Hematopoietic multipotent progenitor cell treated with erythropoietin and hydrocortisone succinate and interleukin-3 and kit ligand, for 8 days (in vitro differentiated cells): ENCODE results near the gene SLC30A2.

Experiments
- DNase-seq: peaks from one replicate; pipeline ENCODE4 v3.0.0-alpha.2; 2015

The SLC30A2 gene

GRCh38 chr1:26037904-26038303, 8.0 kb downstream of the SLC30A2 start:
- no peak for DNase-seq

GRCh38 chr1:26036756-26037281, 9.1 kb downstream of the SLC30A2 start:
- DNase-seq = no peak

- peak; percentile 66 for DNase-seq
Observed at GRCh38 chr1:26035959-26036755, 9.8 kb downstream of the SLC30A2 start.

- DNase-seq = peak; percentile 93
Observed at GRCh38 chr1:26035203-26035958, 10.5 kb downstream of the SLC30A2 start.

GRCh38 chr1:26034504-26035202, 11.3 kb downstream of the SLC30A2 start:
- DNase-seq = peak; percentile 9

GRCh38 chr1:26032656-26033357, 13.1 kb downstream of the SLC30A2 start:
- DNase-seq = no peak

DNA sequence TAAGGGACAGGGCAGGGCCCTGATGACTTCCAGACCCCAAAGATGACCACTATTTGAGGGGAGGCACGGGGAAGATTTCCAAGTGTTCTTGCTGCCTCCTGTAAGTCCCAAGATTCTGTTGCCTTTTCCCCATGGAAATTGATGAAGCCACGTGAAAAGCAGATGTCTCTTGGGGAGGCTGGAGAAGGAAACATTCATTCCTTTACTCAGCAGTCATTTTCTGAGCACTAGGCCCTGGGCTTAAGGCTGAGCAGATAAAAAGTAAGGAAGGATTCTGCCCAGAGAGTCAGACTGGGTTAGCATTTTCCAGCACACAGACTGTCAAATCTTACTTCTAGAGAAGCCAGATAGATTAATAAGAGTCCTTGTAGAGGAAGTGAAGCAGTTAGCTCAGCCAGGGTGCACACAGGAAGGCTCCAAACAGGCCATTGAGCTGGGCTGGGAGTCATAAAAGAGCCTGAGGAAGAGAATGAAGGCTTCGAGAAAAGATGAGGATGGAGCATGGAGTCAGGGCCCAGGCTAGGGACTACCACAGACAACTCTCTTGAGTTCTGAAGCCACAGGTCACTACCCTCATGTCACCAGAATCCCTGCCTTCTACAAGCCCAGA, 14.2 kb downstream of the SLC30A2 start:
- no peak for DNase-seq

- no peak for DNase-seq
Observed at GRCh38 chr1:26031196-26031595, 14.7 kb downstream of the SLC30A2 start.

DNA sequence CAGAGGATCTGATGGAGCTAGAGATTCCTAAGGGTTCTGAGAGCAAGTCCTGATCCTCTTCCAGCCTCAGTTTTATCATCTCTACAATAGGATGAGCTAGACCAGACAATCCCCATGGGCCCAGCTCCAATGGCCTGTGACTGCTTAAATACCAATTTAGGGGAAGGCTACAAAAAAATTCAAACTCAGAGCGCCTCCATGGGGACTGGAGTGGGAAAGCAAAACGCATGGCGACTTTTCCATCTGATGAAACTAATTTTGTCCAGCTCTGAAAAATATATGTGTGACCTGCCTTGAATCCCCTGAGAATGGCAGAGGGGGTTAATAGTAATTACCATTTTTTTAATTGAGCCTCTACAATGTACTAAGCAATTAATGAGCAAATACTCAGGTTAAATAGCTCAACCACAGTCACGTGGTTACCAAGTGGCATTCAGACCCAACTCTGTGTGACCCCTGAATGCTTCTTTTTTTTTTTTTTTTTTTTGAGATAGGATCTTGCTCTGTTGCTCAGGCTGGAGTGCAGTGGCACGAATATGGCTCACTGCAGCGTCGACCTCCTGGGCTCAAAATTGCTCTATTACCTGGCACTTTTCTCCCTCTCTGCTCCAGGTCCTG, 15.9 kb downstream of the SLC30A2 start:
- DNase-seq = peak; percentile 24

DNA sequence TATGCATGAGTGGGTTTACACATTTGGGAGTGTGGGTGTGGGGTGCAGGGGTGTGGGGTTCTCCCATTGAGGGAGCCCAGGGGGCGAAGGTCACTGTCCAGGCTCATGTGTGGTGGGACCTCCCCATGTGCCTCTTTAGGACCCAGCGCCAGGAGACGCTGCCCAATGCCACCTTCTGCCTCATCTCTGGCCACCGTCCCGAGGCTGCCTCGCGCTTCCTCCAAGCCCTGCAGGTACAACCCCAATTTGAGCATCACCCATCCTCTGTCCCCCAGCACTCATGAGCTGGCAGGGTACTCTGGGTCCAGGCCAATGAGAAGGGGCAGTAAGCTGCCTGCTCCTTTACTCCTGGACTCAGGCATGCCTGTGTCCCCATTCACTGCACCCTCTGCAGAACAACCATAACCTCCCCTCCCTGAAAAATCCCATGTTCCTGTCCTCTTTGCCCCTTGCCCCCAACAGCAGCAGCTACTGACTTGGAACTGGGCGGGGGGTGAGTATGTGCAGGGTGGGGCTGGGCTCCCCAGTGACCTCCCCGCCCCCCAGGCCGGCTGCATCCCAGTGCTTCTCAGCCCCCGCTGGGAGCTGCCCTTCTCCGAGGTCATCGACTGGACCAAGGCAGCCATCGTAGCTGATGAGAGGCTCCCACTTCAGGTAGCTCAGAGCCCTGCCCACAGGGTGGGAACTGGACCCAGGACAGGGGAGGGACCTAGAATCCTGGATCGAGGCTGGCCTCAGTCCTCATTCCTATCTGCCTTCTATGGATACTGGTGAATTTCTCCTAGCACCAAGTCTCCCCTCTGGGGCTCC, 16.7 kb downstream of the SLC30A2 start:
- no peak for DNase-seq

DNA sequence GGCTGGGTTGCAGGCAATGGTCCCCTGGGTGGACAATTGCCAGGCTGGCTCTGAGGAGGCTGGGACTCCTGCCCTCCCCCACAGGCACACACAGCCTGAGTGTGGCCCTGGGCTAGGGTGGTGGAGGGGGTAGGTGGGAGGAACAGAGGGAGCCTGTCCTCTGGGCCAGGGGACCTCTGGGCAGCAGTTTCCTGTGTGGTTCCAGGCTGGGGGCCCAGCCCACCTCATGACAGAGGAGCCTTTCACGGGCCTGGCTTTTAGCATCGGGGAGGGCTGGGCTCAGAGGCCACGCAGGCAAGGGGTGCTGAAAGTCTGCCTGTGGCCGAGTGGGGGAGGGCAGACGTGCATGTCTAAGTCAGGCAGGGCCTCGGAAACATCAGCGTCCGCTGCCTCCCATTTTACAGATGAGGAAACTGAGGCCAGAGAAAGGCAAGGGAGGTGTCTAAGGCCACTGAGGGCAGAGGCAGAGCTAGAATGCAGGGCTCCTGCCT, 17.4 kb downstream of the SLC30A2 start:
- no peak for DNase-seq

- DNase-seq = no peak
Observed at GRCh38 chr1:26027716-26028489, 18.0 kb downstream of the SLC30A2 start.

GRCh38 chr1:26025517-26025916, 20.4 kb downstream of the SLC30A2 start:
- DNase-seq = no peak

DNA sequence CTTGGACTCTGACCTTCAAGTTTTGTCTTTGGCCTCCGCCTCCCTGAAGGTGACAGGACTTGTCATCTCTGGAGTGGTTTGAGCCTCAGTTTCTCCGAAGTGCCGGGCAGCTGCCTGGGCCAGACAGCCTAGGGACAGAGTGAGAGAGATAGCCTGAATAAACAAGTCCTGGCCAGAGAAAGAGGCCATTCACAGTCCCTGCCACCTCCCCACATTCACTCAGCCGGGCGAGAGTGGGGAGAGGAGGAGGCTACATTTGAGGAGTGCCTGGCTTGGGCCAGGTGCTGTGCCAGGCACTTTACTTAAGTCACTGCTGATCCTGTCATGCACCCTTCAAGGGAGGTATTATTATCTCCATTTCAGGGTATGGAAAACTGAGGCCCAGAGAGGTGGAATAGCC, 20.9 kb downstream of the SLC30A2 start:
- DNase-seq = no peak

DNA sequence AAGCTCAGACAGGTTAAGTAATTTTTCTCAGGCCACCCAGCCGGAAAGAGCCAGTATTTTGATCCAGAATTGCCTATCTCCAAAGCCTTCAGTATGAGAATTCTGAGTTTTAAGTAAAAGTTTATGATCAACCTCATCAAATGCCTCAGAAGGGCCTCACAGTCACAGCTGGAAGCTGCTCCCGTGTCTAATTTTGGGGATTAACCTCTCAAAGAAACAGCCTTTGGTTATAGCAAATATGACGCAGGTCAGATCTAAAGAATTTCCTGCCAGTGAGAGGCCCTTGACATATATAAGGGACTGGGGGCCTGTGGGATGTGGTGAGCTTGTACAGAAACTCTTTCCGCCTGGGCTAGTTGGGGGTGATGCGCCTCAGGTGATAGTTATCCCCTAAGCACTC, 22.1 kb downstream of the SLC30A2 start:
- no peak for DNase-seq

DNA sequence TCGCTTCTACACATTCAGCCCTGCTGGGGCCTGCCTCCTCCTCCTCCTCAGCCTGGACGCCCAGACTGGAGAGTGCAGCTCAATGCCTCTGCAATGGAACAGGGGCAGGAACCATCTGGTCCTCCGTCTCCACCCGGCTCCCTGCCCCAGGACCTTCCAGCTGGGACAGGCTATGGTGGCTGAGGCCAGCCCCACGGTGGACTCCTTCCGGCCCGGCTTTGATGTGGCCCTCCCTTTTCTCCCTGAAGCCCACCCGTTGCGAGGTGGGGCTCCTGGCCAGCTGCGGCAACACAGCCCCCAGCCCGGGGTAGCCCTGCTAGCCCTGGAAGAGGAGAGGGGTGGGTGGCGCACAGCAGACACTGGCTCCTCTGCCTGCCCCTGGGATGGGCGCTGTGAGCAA, 22.9 kb downstream of the SLC30A2 start:
- no peak for DNase-seq

DNA sequence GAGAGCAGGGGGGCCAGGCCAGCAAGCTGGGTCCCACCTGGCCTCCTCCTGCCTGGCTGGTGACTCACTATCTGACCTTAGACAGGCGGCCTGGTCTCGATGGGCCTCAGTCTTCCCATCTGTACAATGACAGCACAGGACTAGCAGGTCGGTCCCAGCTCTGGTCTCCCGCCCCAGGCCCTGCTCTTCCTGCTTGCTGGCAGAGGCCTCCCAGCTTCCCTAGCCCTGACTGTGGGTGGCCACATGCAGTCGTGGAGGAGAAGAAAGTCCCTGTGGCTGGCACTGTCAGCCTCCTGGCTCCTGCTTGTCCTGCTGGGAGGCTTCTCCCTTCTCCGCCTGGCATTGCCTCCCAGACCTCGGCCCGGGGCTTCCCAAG, 23.5 kb downstream of the SLC30A2 start:
- no peak for DNase-seq

DNA sequence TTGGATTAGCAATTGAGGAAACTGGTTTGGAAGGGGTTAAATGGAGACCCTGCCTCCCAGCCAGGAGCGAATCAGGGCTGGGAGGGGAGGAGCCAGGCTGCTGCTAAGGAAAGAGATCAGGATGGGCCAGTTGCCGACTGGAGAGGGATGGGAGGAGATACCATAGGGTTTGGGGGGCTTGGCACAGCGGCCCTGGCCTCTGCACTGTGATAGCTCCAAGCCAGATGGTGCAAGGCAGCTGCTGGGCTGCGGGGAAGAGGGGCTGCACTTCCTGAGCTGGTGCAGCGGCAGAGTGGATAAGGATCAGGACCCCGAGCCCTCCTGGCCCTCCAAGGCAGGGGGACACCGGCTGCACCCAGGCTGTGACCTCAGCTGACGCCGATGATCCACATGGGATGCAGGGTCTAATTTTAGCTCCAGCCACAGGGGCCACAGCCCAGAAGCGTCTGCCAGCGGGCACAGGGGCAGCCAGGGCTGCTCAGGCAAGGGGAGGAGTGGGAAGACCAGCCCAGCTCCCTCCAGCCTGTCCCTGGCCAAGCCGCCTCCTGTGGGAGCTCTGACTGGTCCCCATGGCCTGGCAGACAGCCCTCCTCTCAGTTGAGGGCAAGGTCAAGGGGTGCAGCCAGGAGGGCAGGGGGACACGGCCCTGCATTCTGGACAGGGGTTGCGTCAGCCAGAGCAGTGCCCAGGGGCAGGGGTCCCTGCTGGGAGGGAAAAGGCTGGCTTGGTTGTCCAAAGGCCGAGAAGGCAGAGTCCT, 24.1 kb downstream of the SLC30A2 start, which contains the start of gene EXTL1:
TSS of gene EXTL1 (plus strand) at position 129 of the 757 bp plus-strand sequence. CDS start 872 bp downstream, outside the sequence.
- DNase-seq = no peak
